T-cell (primary cell): Measurements from ENCODE around the gene TLCD3A. TPM values are rescaled to one million over a fixed set of nuclear protein-coding genes. Genes with fewer than 3 reads are reported as not detected.
A peak's percentile ranks its signal among the peaks of the same experiment; 100 is the strongest.

Experiments
- ATAC-seq, 4 experiments: fragments of 200-7000 bp in 3 of 4; fragments of 150-1000 bp in 1 of 4; cut with Tn5 transposase; replicated peaks in 1 of 4; 1 replicate in 3 of 4; 2 replicates in 1 of 4; pipeline ENCODE4 v1.10.0; 2021; ENCODE audit warnings: moderate library complexity in 3 of 4, mild to moderate bottlenecking in 2 of 4, moderate number of reproducible peaks in 1 of 4
- CTCF ChIA-PET, 2 donors: fragments of 300-600 bp; sonication (Branson Sonifier 250); formaldehyde crosslinking; loops; one replicate each; lab custom pipeline; 2022; ENCODE audit warnings: antibody characterized with exemption in 2 of 2; lab: Charles Lee
- POLR2A ChIA-PET, 2 donors: fragments of 300-600 bp; sonication (Branson Sonifier 250); formaldehyde crosslinking; loops; one replicate each; lab custom pipeline; 2022; ENCODE audit warnings: antibody characterized with exemption in 2 of 2; lab: Charles Lee
- DNase-seq, 35 experiments: peaks; one replicate each; pipeline versions ENCODE4 v3.0.0 to v3.0.0-alpha.2; 2013 to 2023
- H3K27ac ChIP-seq: one replicate; pipeline ENCODE4 v1.5.1; 2013; ENCODE audit warnings: low read length
- H3K27me3 ChIP-seq, 2 experiments: replicated peaks in 1 of 2; 1 replicate in 1 of 2; 2 replicates in 1 of 2; pipeline versions ENCODE4 v1.6.1 to v1.7.0; 2013; ENCODE audit warnings: low read length in 1 of 2, mixed read lengths in 1 of 2; ENCODE audit not compliant: control insufficient read depth in 2 of 2, insufficient read depth in 2 of 2; ENCODE audit errors: extremely low read depth in 1 of 2
- H3K36me3 ChIP-seq, 2 donors: 1 replicate in 1 of 2; 2 replicates in 1 of 2; pipeline versions ENCODE4 v1.6.1 to v1.7.0; 2013; ENCODE audit warnings: low read length in 1 of 2; ENCODE audit not compliant: control insufficient read depth in 2 of 2, insufficient read depth in 1 of 2; ENCODE audit errors: extremely low read depth in 1 of 2
- H3K4me1 ChIP-seq, 2 experiments: 1 replicate in 1 of 2; 2 replicates in 1 of 2; pipeline versions ENCODE4 v1.6.1 to v1.7.0; 2013; ENCODE audit warnings: low read length in 2 of 2, mixed read lengths in 1 of 2; ENCODE audit not compliant: insufficient read depth in 2 of 2, control insufficient read depth in 1 of 2; ENCODE audit errors: extremely low read depth in 1 of 2
- H3K4me3 ChIP-seq, 2 donors: 1 replicate in 1 of 2; 2 replicates in 1 of 2; pipeline versions ENCODE4 v1.5.1 to v1.7.0; 2013; ENCODE audit warnings: mild to moderate bottlenecking in 2 of 2, low read length in 1 of 2, moderate library complexity in 1 of 2; ENCODE audit not compliant: control insufficient read depth in 1 of 2; ENCODE audit errors: extremely low read depth in 1 of 2
- H3K9me3 ChIP-seq: 2 replicates; pipeline ENCODE4 v1.7.0; 2013
- H3K27ac Mint-ChIP-seq, 2 donors: one replicate each; pipeline ENCODE4 v1.8.0; 2020 to 2021; ENCODE audit warnings: mild to moderate bottlenecking in 2 of 2, mixed read lengths in 2 of 2
- H3K27me3 Mint-ChIP-seq, 2 donors: one replicate each; pipeline ENCODE4 v1.8.0; 2021 to 2022; ENCODE audit warnings: mixed read lengths in 2 of 2
- H3K36me3 Mint-ChIP-seq: one replicate; pipeline ENCODE4 v1.8.0; 2021; ENCODE audit warnings: mixed read lengths
- H3K4me1 Mint-ChIP-seq, 3 donors: one replicate each; pipeline ENCODE4 v1.8.0; 2020 to 2022; ENCODE audit warnings: mixed read lengths in 3 of 3, mild to moderate bottlenecking in 1 of 3
- H3K4me3 Mint-ChIP-seq, 3 donors: one replicate each; pipeline ENCODE4 v1.8.0; 2020 to 2022; ENCODE audit warnings: mild to moderate bottlenecking in 3 of 3, mixed read lengths in 3 of 3, moderate library complexity in 3 of 3
- H3K9me3 Mint-ChIP-seq, 3 donors: one replicate each; pipeline ENCODE4 v1.8.0; 2020 to 2022; ENCODE audit warnings: mixed read lengths in 3 of 3
- WGBS: methylation state at CpG from one replicate; pipeline ENCODE4 v1.1.5; 2013; ENCODE audit warnings: missing lambda C conversion rate; ENCODE audit not compliant: insufficient coverage; 5-methylcytosine and 5-hydroxymethylcytosine counted together
- total RNA-seq, 35 experiments: library from RNA in 6 of 35; stranded (reverse) in 6 of 35; fragments of 120-200 nt in 1 of 35; gene quantifications; one replicate each; pipeline versions ENCODE4 v1.2.1 to v1.2.4 and lab custom pipeline; 2013 to 2026

TLCD3A gene
- total RNA-seq (1 to 10 TPM; 1.3 to 3.0 (median 2.2) TPM), total RNA-seq (lab: John Stamatoyannopoulos, UW) (0.37 to 8.3 (median 2.3) reads per million in 29 experiments)
- 1.5 TPM for total RNA-seq (2013)

GRCh38 chr17:732067-732901 lies at the start of gene TLCD3A:
Gene TLCD3A (plus strand): TSS chr17:732596. CDS start chr17:732648, 52 bp downstream.
- peaks cover 0 to 17% (median 6%) of the 10 kb centered on the region in 3 donors for H3K4me1 Mint-ChIP-seq
- DNase-seq = peak in 23 of 35 experiments; percentile 8 to 59 (median 26)
- ChIA-PET POLR2A (no interaction called here), CTCF (no interaction called here)
- peak within 1 kb of the TSS in 1 of 2 donors; percentile 64 for H3K27ac Mint-ChIP-seq
- WGBS = under 1% methylated on average over 126 of the region's 126 CpGs
- Histone ChIP-seq H3K9me3 (no peaks in the 10 kb centered on the region), H3K27ac (no peak within 1 kb of the TSS), H3K4me3 (peak within 1 kb of the TSS; percentile 50 to 66), H3K27me3 (peaks cover 0 to 12% of the 10 kb centered on the region in 2 experiments), H3K36me3 (no peaks in the 10 kb centered on the region), H3K4me1 (peaks cover 0 to 14% of the 10 kb centered on the region in 2 experiments)
- H3K27me3 Mint-ChIP-seq = peaks cover 3 to 7% of the 10 kb centered on the region in 2 donors
- H3K4me3 Mint-ChIP-seq = peak within 1 kb of the TSS; percentile 73 to 82 (median 75)
- no peaks in the 10 kb centered on the region for H3K9me3 Mint-ChIP-seq
- no peaks in the 10 kb centered on the region for H3K36me3 Mint-ChIP-seq
- ATAC-seq = peak; percentile 69 to 81 (median 70)

DNA sequence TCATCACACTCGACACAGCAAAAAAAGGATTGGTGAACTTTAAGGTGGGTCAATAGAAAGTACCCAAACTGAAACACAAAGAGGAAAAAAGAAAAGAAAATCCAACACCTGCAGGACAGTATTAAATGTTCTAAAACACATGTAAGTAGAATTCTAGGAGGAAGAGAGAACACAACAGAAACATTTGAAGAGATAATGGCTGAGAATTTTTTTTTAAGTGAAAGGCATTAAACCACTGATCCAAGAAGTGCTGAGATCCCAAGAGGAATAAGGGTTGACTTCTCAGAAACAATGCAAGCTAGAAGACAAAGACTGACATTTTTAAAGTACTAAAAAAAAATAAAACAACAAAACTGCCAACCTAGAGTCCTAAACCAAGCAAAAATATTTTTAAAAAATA lies 49.4 kb upstream of the TLCD3A start:
- H3K4me3 ChIP-seq = no peak overlapping the region
- ATAC-seq (no peak), DNase-seq (no peak)
- CTCF ChIA-PET = no interaction called here
- no peaks in the 10 kb centered on the region for H3K27me3 ChIP-seq
- H3K36me3 ChIP-seq = peaks cover 0 to 11% of the 10 kb centered on the region in 2 donors
- no peak overlapping the region for H3K27ac ChIP-seq
- H3K9me3 ChIP-seq = no peaks in the 10 kb centered on the region
- peaks cover 17 to 21% (median 20%) of the 10 kb centered on the region in 3 donors for H3K4me1 Mint-ChIP-seq
- H3K27ac Mint-ChIP-seq = peak overlapping the region; percentile 18 to 47
- H3K36me3 Mint-ChIP-seq = peaks cover 31% of the 10 kb centered on the region
- POLR2A ChIA-PET = no interaction called here
- peaks cover 11 to 13% of the 10 kb centered on the region in 2 experiments for H3K4me1 ChIP-seq
- H3K27me3 Mint-ChIP-seq = no peaks in the 10 kb centered on the region
- WGBS = no CpG with 5 or more reads among the region's 1 CpG
- H3K4me3 Mint-ChIP-seq = no peak overlapping the region
- H3K9me3 Mint-ChIP-seq = no peaks in the 10 kb centered on the region

GRCh38 chr17:683499-684254 lies 48.7 kb upstream of the TLCD3A start:
- ATAC-seq = no peak
- H3K36me3 Mint-ChIP-seq = peaks cover 37% of the 10 kb centered on the region
- POLR2A ChIA-PET = no interaction called here

DNA sequence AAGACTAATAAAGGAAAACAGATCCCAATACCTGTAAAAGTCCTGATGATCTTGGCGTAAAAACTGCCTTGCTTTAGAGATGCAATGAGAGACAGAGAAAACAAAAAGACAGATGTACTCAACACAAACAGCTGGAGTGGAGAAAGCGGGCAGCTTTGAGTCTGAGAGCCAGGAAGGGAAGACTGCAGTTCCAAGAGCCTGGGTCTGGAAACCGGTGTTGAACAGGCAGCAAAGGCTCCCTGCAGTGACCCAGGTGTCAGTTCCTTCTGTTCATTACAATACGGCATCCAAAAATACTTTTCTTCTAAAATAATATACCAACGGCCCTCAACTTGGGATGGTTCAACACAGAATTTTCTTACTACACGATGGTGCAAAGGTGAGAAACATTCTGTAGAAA lies 47.4 kb upstream of the TLCD3A start:
- CTCF ChIA-PET = interaction anchor here in 1 of 2 donors (1.0 kb wide), 1 partner anchor 272 kb away, joined by 3 read pairs; no protein-coding TSS in a partner anchor
- H3K27ac Mint-ChIP-seq = no peak overlapping the region
- POLR2A ChIA-PET = no interaction called here
- DNase-seq (no peak), ATAC-seq (no peak)
- H3K4me3 ChIP-seq = no peak overlapping the region
- H3K36me3 ChIP-seq = peaks cover 0 to 16% of the 10 kb centered on the region in 2 donors
- peaks cover 11 to 13% of the 10 kb centered on the region in 2 experiments for H3K4me1 ChIP-seq
- no peaks in the 10 kb centered on the region for H3K27me3 ChIP-seq
- H3K36me3 Mint-ChIP-seq = peaks cover 40% of the 10 kb centered on the region
- H3K27ac ChIP-seq = no peak overlapping the region
- no peak overlapping the region for H3K4me3 Mint-ChIP-seq
- H3K9me3 Mint-ChIP-seq = no peaks in the 10 kb centered on the region
- H3K4me1 Mint-ChIP-seq = peaks cover 17 to 22% (median 21%) of the 10 kb centered on the region in 3 donors
- H3K9me3 ChIP-seq = no peaks in the 10 kb centered on the region
- H3K27me3 Mint-ChIP-seq = no peaks in the 10 kb centered on the region
- 90% methylated on average over 3 of the region's 6 CpGs for WGBS

More at GRCh38 chr17:683499-684254, 48.7 kb upstream of the TLCD3A start:
- no peak overlapping the region for H3K4me3 Mint-ChIP-seq
- no peak overlapping the region for H3K4me3 ChIP-seq
- H3K4me1 Mint-ChIP-seq = peaks cover 17 to 22% (median 21%) of the 10 kb centered on the region in 3 donors
- CTCF ChIA-PET = no interaction called here
- H3K9me3 Mint-ChIP-seq = no peaks in the 10 kb centered on the region
- peaks cover 11 to 13% of the 10 kb centered on the region in 2 experiments for H3K4me1 ChIP-seq
- no peak overlapping the region for H3K27ac ChIP-seq
- no peaks in the 10 kb centered on the region for H3K9me3 ChIP-seq
- no peak for DNase-seq
- no peaks in the 10 kb centered on the region for H3K27me3 Mint-ChIP-seq
- H3K36me3 ChIP-seq = peaks cover 0 to 11% of the 10 kb centered on the region in 2 donors
- no peaks in the 10 kb centered on the region for H3K27me3 ChIP-seq
- 100% methylated on average over 1 of the region's 4 CpGs for WGBS
- no peak overlapping the region for H3K27ac Mint-ChIP-seq

GRCh38 chr17:688100-688989 lies 44.1 kb upstream of the TLCD3A start:
- DNase-seq (peak in 5 of 35 experiments; percentile 1 to 22 (median 4)), ATAC-seq (no peak)
- H3K4me1 Mint-ChIP-seq = peaks cover 0 to 5% (median 4%) of the 10 kb centered on the region in 3 donors
- peaks cover 2% of the 10 kb centered on the region in 2 experiments for H3K4me1 ChIP-seq
- H3K27me3 Mint-ChIP-seq = no peaks in the 10 kb centered on the region
- H3K4me3 Mint-ChIP-seq = no peak overlapping the region
- WGBS = 94% methylated on average over 8 of the region's 18 CpGs
- no peaks in the 10 kb centered on the region for H3K9me3 Mint-ChIP-seq
- H3K27me3 ChIP-seq = no peaks in the 10 kb centered on the region
- POLR2A ChIA-PET = no interaction called here
- no peak overlapping the region for H3K27ac Mint-ChIP-seq
- H3K36me3 ChIP-seq = peaks cover 0 to 40% of the 10 kb centered on the region in 2 donors
- peaks cover 57% of the 10 kb centered on the region for H3K36me3 Mint-ChIP-seq
- no peak overlapping the region for H3K27ac ChIP-seq
- no peak overlapping the region for H3K4me3 ChIP-seq
- no peaks in the 10 kb centered on the region for H3K9me3 ChIP-seq
- CTCF ChIA-PET = interaction anchor here (0.9 to 1.4 kb wide), 2 partner anchors 276 kb away, joined by 3 to 9 read pairs; no protein-coding TSS in a partner anchor
